Stomach (tissue), 9 donors: ENCODE measurements around the gene SSR4. TPM values are rescaled to one million over a fixed set of nuclear protein-coding genes. Genes with fewer than 3 reads are reported as not detected.

Experiments used
- DNase-seq, 2 donors: peaks; one replicate each; pipeline versions ENCODE4 v3.0.0 to v3.0.0-alpha.2; 2013 to 2019
- H3K27ac ChIP-seq, 5 donors: fragments of 200-600 bp in 4 of 5; sonication (generic) in 4 of 5; one replicate each; pipeline ENCODE4 v1.5.1; 2013 to 2019; ENCODE audit warnings: mild to moderate bottlenecking in 1 of 5, moderate library complexity in 1 of 5
- H3K27me3 ChIP-seq, 3 donors: fragments of 200-600 bp; sonication (generic); one replicate each; pipeline ENCODE4 v1.5.1; 2017 to 2019; ENCODE audit warnings: mixed run types in 1 of 3
- H3K36me3 ChIP-seq, 4 donors: fragments of 200-600 bp; sonication (generic); 1 replicate in 3 of 4; 2 replicates in 1 of 4; pipeline ENCODE4 v1.5.1; 2016 to 2019
- H3K4me1 ChIP-seq, 4 donors: fragments of 200-600 bp; sonication (generic); one replicate each; pipeline ENCODE4 v1.5.1; 2016 to 2019
- H3K4me3 ChIP-seq, 4 donors: fragments of 200-600 bp; sonication (generic) in 3 of 4; one replicate each; pipeline ENCODE4 v1.5.1; 2016 to 2019; ENCODE audit warnings: mild to moderate bottlenecking in 1 of 4
- H3K9me3 ChIP-seq, 4 donors: fragments of 200-600 bp; sonication (generic); one replicate each; pipeline ENCODE4 v1.5.1; 2016 to 2019
- EP300 ChIP-seq: sonication (generic); formaldehyde crosslinking; IDR thresholded peaks from one replicate; pipeline ENCODE4 v1.6.1; 2017; ENCODE audit warnings: antibody characterized with exemption
- POLR2A ChIP-seq, 4 donors: fragments of 450-650 bp; IDR thresholded peaks; one replicate each; pipeline ENCODE4 v1.6.1; 2016; ENCODE audit warnings: antibody characterized with exemption in 4 of 4, control low read depth in 2 of 4, mild to moderate bottlenecking in 1 of 4, moderate library complexity in 1 of 4
- POLR2AphosphoS5 ChIP-seq, 3 donors: sonication (generic); formaldehyde crosslinking; IDR thresholded peaks; one replicate each; pipeline ENCODE4 v1.6.1; 2016; ENCODE audit warnings: antibody characterized with exemption in 3 of 3
- WGBS, 5 donors: extraction: QIAGEN DNeasy Blood & Tissue Kit in 3 of 5; methylation state at CpG; one replicate each; pipeline versions ENCODE4 v1.1.5 to v1.1.7; 2013 to 2018; 5-methylcytosine and 5-hydroxymethylcytosine counted together
- intact Hi-C: fragments of 100-400 bp; cut with DNase I; formaldehyde crosslinking; loops from one replicate; pipeline ENCODE4 v1.15.1; 2023; ENCODE audit warnings: low total_unique reads
- polyA plus RNA-seq, 3 donors: library from polyadenylated mRNA; stranded (reverse); fragments of 200-250 nt; gene quantifications; one replicate each; pipeline ENCODE4 v1.2.3, GENCODE V29; 2013
- total RNA-seq, 5 donors: library from RNA; depleted of rRNA; stranded (reverse); fragments of >200 nt; gene quantifications; one replicate each; pipeline versions ENCODE4 v1.1.0 to v1.2.3, GENCODE V29; 2014 to 2016
- TF ChIP-seq, protein P1 (sequence below), 7 experiments: fragments of 450-650 bp in 4 of 7; fragments of 200-600 bp in 3 of 7; sonication (generic) in 3 of 7; IDR thresholded peaks; one replicate each; pipeline ENCODE4 v1.5.1; 2016 to 2019; ENCODE audit warnings: antibody characterized with exemption in 7 of 7, control low read depth in 2 of 7, mild to moderate bottlenecking in 1 of 7
- donor health status: healthy with polysubstance abuse.
- donor health status: Bipolar disorder and iron deficiency.
- donor health status: healthy.

SSR4 gene
- total and polyA plus RNA-seq, 8 donors = 13.9 to 717 (median 174) TPM

DNA sequence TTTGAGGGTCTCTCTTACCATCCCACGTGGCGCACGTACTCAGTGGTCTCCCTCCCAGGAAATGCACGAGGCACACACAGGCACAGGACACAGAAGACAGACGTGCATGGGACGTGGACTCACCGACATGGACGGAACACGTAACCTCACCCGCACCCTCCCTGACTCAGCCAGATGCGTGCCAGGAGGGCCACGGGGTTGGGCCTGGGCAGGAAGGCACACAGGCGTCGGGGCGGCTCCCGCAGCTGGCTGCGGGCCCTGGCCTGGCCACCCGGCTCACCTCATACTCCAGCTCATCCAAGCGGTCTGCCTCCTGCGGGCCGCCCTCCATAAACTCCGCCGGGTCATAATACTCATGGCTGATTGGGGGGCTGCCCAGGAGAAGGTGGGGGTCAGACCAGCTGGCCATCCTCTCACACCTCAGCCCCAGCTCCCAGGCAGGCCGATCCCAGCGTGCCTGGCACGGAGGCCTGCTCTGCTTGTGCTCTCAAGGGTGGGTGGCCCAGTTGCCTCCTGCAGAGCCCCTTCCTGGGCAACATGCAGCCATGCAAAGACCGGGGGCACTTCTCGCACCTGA, 12.6 kb downstream of the SSR4 start:
- Histone ChIP-seq H3K9me3 (peaks cover 0 to 9% (median 0%) of the 10 kb centered on the region in 4 donors), H3K27ac (no peak overlapping the region), H3K4me3 (no peak overlapping the region), H3K4me1 (no peaks in the 10 kb centered on the region), H3K27me3 (no peaks in the 10 kb centered on the region), H3K36me3 (peaks cover 0 to 5% (median 0%) of the 10 kb centered on the region in 4 donors)
- DNase-seq = no peak
- intact Hi-C loops = no loop called here
- WGBS, 5 donors = 81 to 91% (median 85%) methylated on average over 7 to 28 of the region's 28 CpGs
- TF ChIP-seq, protein P1, sequence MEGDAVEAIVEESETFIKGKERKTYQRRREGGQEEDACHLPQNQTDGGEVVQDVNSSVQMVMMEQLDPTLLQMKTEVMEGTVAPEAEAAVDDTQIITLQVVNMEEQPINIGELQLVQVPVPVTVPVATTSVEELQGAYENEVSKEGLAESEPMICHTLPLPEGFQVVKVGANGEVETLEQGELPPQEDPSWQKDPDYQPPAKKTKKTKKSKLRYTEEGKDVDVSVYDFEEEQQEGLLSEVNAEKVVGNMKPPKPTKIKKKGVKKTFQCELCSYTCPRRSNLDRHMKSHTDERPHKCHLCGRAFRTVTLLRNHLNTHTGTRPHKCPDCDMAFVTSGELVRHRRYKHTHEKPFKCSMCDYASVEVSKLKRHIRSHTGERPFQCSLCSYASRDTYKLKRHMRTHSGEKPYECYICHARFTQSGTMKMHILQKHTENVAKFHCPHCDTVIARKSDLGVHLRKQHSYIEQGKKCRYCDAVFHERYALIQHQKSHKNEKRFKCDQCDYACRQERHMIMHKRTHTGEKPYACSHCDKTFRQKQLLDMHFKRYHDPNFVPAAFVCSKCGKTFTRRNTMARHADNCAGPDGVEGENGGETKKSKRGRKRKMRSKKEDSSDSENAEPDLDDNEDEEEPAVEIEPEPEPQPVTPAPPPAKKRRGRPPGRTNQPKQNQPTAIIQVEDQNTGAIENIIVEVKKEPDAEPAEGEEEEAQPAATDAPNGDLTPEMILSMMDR (IDR thresholded peaks at IDR 0.05) = no peak
- no peak for TF ChIP-seq EP300
- TF ChIP-seq POLR2A (IDR thresholded peaks at IDR 0.05) = no peak
- no peak for TF ChIP-seq POLR2AphosphoS5 (IDR thresholded peaks at IDR 0.05)

DNA sequence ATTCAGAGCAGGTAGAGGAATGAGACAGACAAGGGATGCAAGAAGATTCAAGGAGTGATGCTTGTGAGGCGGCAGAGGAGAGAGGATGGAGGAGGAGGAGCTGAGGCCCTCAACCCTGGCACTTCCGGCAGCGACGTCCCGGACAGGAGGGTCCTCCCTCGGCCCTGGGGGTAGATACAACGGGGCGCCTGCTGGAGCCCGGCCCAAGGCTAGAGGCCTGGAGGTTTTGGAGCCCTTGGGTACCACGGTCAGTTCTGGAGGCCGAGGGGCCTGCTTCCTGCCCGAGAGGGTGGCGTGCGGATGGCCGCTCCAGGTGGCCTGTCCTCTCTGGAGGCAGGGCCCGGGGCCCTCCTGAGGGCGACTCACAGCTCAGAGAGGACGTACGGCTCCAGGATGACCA, 13.5 kb downstream of the SSR4 start:
- Histone ChIP-seq H3K27me3 (peaks cover 0 to 5% (median 0%) of the 10 kb centered on the region in 3 donors), H3K27ac (no peak overlapping the region), H3K36me3 (peaks cover 0 to 5% (median 0%) of the 10 kb centered on the region in 4 donors), H3K9me3 (peaks cover 0 to 13% (median 3%) of the 10 kb centered on the region in 4 donors), H3K4me3 (no peak overlapping the region), H3K4me1 (no peaks in the 10 kb centered on the region)
- 86 to 92% (median 87%) methylated on average over 5 to 19 of the region's 19 CpGs for WGBS, 5 donors
- intact Hi-C loops = no loop called here
- TF ChIP-seq, protein P1 (IDR thresholded peaks at IDR 0.05) = no peak
- no peak for TF ChIP-seq EP300
- no peak for TF ChIP-seq POLR2AphosphoS5 (IDR thresholded peaks at IDR 0.05)
- TF ChIP-seq POLR2A (IDR thresholded peaks at IDR 0.05) = no peak
- no peak for DNase-seq

DNA sequence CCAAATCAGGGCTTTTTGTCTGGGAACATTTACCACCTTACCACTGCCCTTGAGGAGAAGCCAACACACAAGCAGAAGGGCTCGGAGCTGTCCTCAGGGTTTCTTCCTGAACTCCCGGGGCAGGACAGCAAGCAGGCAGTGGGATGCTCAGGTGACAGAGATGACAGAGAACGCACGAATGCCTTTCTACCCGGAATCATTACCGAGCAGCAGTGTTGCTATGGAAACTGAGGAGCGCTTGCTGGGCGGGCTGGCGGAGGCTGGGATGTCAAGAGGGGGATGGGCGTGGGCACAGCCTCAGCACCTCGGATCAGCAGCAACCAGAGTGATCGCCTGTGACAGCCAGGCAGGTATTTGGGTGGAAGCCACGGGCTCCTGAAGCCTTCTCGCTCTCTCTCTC, 17.8 kb downstream of the SSR4 start:
- TF ChIP-seq POLR2A (IDR thresholded peaks at IDR 0.05) (no peak), EP300 (no peak)
- TF ChIP-seq, protein P1 (IDR thresholded peaks at IDR 0.05) = no peak
- intact Hi-C loops = no loop called here
- Histone ChIP-seq H3K4me3 (no peak overlapping the region), H3K36me3 (no peaks in the 10 kb centered on the region), H3K27ac (no peak overlapping the region), H3K4me1 (no peaks in the 10 kb centered on the region), H3K27me3 (peaks cover 0 to 10% (median 0%) of the 10 kb centered on the region in 3 donors), H3K9me3 (peaks cover 0 to 13% (median 3%) of the 10 kb centered on the region in 4 donors)
- 26 to 62% (median 46%) methylated on average over 11 to 14 of the region's 14 CpGs for WGBS, 5 donors
- no peak for DNase-seq

DNA sequence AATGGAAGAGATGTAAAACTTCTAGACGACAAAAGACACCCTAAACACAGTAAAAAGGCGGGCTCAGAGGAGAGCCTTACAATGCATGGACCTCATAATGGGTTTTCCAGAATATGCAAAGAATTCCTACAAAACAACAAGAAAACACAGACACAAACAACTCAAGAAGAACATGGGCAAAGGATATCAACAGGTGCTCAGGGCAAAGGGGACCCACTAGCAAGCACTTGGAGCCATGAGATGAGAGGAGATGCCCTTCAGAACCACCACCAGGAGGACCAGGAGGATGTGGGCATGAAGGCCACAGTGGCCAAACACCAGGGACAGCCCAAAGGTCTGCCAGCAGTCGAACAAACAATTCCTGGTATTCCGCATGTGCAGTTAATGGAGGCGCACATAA, 18.7 kb downstream of the SSR4 start:
- TF ChIP-seq POLR2A (IDR thresholded peaks at IDR 0.05) = no peak
- no peak for TF ChIP-seq EP300
- TF ChIP-seq, protein P1 (IDR thresholded peaks at IDR 0.05) = no peak
- no peak for TF ChIP-seq POLR2AphosphoS5 (IDR thresholded peaks at IDR 0.05)
- WGBS, 5 donors = 87 to 94% (median 91%) methylated on average over 5 of the region's 5 CpGs
- intact Hi-C loops = no loop called here

More for the DNA sequence above, 18.7 kb downstream of the SSR4 start:
- Histone ChIP-seq H3K4me1 (no peaks in the 10 kb centered on the region), H3K36me3 (no peaks in the 10 kb centered on the region), H3K9me3 (peaks cover 0 to 13% (median 3%) of the 10 kb centered on the region in 4 donors), H3K27ac (no peak overlapping the region), H3K4me3 (no peak overlapping the region), H3K27me3 (peaks cover 0 to 10% (median 0%) of the 10 kb centered on the region in 3 donors)
- DNase-seq = no peak
